ENCODE results near the gene SYNGAP1. TPM values are rescaled to one million over a fixed set of nuclear protein-coding genes. Genes with fewer than 3 reads are reported as not detected.

Gene SYNGAP1
- total and polyA plus RNA-seq, 9 of the 15 experiments (the other 6 are each of a cell fraction or from before 2014, with no cell fraction given), result 0.01 to 22.8 (median 3.2) TPM

GRCh38 chr6:33454009-33454946 lies 34.4 kb downstream of the SYNGAP1 start, which contains the start of gene ZBTB9 (continued):
- TF ChIP-seq, protein P1, sequence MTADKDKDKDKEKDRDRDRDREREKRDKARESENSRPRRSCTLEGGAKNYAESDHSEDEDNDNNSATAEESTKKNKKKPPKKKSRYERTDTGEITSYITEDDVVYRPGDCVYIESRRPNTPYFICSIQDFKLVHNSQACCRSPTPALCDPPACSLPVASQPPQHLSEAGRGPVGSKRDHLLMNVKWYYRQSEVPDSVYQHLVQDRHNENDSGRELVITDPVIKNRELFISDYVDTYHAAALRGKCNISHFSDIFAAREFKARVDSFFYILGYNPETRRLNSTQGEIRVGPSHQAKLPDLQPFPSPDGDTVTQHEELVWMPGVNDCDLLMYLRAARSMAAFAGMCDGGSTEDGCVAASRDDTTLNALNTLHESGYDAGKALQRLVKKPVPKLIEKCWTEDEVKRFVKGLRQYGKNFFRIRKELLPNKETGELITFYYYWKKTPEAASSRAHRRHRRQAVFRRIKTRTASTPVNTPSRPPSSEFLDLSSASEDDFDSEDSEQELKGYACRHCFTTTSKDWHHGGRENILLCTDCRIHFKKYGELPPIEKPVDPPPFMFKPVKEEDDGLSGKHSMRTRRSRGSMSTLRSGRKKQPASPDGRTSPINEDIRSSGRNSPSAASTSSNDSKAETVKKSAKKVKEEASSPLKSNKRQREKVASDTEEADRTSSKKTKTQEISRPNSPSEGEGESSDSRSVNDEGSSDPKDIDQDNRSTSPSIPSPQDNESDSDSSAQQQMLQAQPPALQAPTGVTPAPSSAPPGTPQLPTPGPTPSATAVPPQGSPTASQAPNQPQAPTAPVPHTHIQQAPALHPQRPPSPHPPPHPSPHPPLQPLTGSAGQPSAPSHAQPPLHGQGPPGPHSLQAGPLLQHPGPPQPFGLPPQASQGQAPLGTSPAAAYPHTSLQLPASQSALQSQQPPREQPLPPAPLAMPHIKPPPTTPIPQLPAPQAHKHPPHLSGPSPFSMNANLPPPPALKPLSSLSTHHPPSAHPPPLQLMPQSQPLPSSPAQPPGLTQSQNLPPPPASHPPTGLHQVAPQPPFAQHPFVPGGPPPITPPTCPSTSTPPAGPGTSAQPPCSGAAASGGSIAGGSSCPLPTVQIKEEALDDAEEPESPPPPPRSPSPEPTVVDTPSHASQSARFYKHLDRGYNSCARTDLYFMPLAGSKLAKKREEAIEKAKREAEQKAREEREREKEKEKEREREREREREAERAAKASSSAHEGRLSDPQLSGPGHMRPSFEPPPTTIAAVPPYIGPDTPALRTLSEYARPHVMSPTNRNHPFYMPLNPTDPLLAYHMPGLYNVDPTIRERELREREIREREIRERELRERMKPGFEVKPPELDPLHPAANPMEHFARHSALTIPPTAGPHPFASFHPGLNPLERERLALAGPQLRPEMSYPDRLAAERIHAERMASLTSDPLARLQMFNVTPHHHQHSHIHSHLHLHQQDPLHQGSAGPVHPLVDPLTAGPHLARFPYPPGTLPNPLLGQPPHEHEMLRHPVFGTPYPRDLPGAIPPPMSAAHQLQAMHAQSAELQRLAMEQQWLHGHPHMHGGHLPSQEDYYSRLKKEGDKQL (CRISPR knock-in tag; IDR thresholded peaks at IDR 0.05; ENCODE audit: borderline replicate concordance), result no peak
- no peak for TF ChIP-seq ZNF778 (CRISPR knock-in tag; IDR thresholded peaks at IDR 0.05)
- TF ChIP-seq DPF2 (IDR thresholded peaks at IDR 0.05), result peak; percentile 13
- TF ChIP-seq, protein P2, sequence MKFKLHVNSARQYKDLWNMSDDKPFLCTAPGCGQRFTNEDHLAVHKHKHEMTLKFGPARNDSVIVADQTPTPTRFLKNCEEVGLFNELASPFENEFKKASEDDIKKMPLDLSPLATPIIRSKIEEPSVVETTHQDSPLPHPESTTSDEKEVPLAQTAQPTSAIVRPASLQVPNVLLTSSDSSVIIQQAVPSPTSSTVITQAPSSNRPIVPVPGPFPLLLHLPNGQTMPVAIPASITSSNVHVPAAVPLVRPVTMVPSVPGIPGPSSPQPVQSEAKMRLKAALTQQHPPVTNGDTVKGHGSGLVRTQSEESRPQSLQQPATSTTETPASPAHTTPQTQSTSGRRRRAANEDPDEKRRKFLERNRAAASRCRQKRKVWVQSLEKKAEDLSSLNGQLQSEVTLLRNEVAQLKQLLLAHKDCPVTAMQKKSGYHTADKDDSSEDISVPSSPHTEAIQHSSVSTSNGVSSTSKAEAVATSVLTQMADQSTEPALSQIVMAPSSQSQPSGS (CRISPR knock-in tag; IDR thresholded peaks at IDR 0.05), result no peak
- TF ChIP-seq NR2C1 (IDR thresholded peaks at IDR 0.05), result no peak
- TF ChIP-seq NR2C1 (tag; IDR thresholded peaks at IDR 0.05), result no peak
- no peak for TF ChIP-seq MYBL2 (IDR thresholded peaks at IDR 0.05; ENCODE audit: low read depth)
- TF ChIP-seq MYBL2 (CRISPR knock-in tag; IDR thresholded peaks at IDR 0.05; ENCODE audit: borderline replicate concordance), result no peak
- TF ChIP-seq XRCC3 (IDR thresholded peaks at IDR 0.05), result no peak
- TF ChIP-seq ZNF785 (CRISPR knock-in tag; IDR thresholded peaks at IDR 0.05), result no peak
- TF ChIP-seq ZNF165 (CRISPR knock-in tag; IDR thresholded peaks at IDR 0.05; ENCODE audit: borderline replicate concordance), result 0 out of 2 replicates have a peak, but pooled peaks have one; percentile 50
- no peak for TF ChIP-seq ZBTB43 (CRISPR knock-in tag; IDR thresholded peaks at IDR 0.05)
- TF ChIP-seq, protein P3, sequence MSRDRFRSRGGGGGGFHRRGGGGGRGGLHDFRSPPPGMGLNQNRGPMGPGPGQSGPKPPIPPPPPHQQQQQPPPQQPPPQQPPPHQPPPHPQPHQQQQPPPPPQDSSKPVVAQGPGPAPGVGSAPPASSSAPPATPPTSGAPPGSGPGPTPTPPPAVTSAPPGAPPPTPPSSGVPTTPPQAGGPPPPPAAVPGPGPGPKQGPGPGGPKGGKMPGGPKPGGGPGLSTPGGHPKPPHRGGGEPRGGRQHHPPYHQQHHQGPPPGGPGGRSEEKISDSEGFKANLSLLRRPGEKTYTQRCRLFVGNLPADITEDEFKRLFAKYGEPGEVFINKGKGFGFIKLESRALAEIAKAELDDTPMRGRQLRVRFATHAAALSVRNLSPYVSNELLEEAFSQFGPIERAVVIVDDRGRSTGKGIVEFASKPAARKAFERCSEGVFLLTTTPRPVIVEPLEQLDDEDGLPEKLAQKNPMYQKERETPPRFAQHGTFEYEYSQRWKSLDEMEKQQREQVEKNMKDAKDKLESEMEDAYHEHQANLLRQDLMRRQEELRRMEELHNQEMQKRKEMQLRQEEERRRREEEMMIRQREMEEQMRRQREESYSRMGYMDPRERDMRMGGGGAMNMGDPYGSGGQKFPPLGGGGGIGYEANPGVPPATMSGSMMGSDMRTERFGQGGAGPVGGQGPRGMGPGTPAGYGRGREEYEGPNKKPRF (IDR thresholded peaks at IDR 0.05; ENCODE audit: low read depth, low read length), result no peak
- TF ChIP-seq GATA2 (CRISPR knock-in tag; IDR thresholded peaks at IDR 0.05), result no peak
- 0 out of 2 replicates have a peak, but pooled peaks have one; percentile 55 for TF ChIP-seq NR1H2 (CRISPR knock-in tag; IDR thresholded peaks at IDR 0.05)
- no peak for TF ChIP-seq ZNF133 (CRISPR knock-in tag; IDR thresholded peaks at IDR 0.05)
